ENCODE measurements around the gene UPF2.

DNA sequence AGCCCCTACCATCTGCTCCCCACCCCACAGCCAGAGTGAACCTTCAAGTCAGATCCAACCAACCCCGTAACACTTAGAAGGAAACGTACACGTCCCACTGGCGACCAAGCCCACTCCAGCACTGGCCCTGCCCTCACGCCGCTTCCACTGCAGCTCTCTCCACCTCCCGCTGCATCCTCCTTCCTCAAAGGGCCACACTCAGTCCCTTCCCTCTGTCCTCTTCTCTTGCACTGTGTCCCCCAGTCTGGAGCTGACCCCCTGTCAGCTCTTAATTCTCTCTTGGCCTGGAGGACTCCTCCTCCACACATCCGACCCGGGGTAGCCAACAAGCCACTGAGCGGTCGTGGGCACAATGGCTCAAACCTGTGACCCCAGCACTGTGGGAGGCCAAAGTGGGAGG, 133.6 kb downstream of the UPF2 start:
- TF ChIP-seq SIN3A (IDR thresholded peaks at IDR 0.05; ENCODE audit: borderline replicate concordance, insufficient read depth, low read length), result no peak
- no peak for TF ChIP-seq POLR2AphosphoS5 (IDR thresholded peaks at IDR 0.05; ENCODE audit: low read depth, low read length)
- no peak for TF ChIP-seq TAF1 (IDR thresholded peaks at IDR 0.05; ENCODE audit: borderline replicate concordance, insufficient read depth, low read length)
- TF ChIP-seq, protein P1, sequence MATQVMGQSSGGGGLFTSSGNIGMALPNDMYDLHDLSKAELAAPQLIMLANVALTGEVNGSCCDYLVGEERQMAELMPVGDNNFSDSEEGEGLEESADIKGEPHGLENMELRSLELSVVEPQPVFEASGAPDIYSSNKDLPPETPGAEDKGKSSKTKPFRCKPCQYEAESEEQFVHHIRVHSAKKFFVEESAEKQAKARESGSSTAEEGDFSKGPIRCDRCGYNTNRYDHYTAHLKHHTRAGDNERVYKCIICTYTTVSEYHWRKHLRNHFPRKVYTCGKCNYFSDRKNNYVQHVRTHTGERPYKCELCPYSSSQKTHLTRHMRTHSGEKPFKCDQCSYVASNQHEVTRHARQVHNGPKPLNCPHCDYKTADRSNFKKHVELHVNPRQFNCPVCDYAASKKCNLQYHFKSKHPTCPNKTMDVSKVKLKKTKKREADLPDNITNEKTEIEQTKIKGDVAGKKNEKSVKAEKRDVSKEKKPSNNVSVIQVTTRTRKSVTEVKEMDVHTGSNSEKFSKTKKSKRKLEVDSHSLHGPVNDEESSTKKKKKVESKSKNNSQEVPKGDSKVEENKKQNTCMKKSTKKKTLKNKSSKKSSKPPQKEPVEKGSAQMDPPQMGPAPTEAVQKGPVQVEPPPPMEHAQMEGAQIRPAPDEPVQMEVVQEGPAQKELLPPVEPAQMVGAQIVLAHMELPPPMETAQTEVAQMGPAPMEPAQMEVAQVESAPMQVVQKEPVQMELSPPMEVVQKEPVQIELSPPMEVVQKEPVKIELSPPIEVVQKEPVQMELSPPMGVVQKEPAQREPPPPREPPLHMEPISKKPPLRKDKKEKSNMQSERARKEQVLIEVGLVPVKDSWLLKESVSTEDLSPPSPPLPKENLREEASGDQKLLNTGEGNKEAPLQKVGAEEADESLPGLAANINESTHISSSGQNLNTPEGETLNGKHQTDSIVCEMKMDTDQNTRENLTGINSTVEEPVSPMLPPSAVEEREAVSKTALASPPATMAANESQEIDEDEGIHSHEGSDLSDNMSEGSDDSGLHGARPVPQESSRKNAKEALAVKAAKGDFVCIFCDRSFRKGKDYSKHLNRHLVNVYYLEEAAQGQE (IDR thresholded peaks at IDR 0.05; ENCODE audit: insufficient read depth in 1 of 2, low read depth in 2 of 2, low read length in 2 of 2), result no peak
